Activated naive CD4-positive, alpha-beta T cell (primary cell): Measurements from ENCODE around the gene PPFIBP2.

Experiments used
- DNase-seq, 4 experiments: peaks; one replicate each; lab custom pipeline; 2025; lab: John Stamatoyannopoulos, UW

PPFIBP2 gene

DNA sequence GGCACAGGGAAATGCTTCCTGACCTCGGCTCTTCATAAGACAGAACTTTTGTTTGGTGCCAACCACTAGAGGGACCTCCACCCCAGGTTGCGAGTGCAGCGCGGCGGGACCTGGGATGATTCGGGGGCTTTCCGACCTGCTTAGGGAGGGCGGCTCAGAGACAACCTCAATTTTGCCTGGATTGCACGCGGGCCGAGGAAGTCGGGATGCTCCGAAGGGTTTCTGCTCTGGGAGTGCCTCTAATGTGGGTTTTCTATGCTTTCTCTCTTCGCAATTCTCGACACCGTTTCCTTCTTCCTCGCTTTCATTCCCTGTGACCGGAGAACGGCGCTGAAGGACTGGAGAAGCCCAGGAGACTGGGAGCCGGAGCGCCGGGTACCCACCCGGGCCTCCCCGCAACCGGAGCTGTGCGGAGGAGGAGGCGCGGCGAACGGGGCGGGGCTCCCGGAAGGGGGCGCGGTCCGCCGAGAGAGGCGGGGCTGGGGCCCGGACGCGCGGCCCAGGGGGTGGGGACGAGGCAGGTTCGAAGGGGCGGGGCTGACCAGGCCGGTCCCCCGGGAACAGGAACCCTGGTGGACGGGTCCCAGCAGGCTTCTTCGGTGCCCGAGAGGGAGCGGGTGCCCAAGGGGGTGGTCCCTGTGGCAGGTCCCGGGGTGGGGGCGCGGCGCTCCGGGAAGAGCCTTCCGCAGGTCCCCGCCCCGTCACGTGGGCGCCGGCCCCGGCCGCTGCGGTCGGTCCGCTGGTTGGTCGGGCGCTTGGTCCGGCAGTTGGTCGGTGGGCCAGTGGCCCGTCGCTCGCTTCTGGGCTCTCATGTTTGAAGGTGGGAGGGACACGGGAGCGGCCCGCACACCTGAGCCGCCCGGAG is at the start of gene PPFIBP2:
Gene PPFIBP2 (plus strand): TSS at position 766 of the 865 bp plus-strand sequence. CDS start 35,477 bp downstream, outside the sequence.
- DNase-seq = peak; percentile 53 to 80 (median 68)

DNA sequence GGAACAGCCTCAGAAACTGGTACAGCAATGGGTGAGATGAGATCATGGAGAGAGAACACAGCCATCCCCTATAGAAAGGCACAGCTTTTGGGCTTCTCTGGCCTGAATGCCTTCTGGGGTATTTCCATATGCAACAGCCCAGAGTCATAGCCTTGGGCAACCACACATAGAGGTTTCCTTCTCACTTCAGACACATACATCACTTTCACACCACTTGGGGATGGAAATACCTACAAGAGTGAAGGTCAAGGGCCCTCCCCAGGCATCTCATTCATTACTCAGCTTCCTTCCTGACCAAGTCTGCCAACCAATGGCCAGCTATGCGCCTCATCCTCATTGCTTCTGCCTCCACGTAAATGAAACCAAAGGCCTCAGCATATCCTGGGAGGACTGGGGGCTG is 46.1 kb upstream of the PPFIBP2 start:
- DNase-seq = no peak

DNA sequence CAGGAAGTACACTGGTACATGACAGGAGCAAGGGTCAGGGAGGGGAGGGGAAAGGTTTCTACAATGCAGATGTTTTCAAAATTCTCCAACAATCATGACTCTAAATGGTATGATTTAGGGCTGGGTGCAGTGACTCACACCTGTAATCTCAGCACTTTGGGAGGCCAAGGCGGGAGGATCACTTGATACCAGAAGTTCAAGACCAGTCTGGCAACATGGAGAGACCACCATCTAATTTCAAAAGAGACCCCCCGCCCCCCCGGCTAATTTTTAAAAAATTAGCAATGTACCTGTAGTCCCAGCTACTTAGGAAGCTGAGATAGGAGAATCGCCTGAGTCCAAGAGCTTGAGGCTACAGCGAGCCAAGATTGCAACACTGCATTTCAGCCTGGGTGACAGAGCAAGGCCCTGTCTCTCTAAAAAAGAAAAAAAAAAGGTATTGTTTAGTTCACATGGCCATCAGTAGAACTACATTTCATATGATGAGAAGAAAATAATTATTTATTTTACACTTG is 44.4 kb upstream of the PPFIBP2 start:
- no peak for DNase-seq

- no peak for DNase-seq
Observed at GRCh38 chr11:7471071-7471470, 42.7 kb upstream of the PPFIBP2 start.

DNA sequence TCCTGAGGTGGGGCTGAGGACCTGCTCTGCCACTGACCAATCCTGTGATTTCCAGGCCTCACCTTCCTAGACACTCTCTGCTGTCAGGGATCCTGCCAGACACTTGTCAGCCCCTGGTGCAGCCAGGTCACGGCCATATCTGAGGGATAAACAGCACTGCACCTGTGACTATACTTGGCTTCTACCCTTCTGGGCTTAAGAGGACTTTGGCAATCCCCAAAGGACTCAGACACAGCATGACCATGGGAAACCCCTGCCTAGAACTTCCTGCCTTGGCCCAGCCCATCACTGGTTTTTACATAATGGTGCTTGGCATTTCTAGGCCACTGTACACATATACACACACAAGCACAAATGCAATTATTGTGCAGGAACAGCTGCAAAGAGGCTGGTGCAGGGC is 40.1 kb upstream of the PPFIBP2 start:
- DNase-seq = no peak

GRCh38 chr11:7480113-7480512 is 33.7 kb upstream of the PPFIBP2 start:
- DNase-seq = no peak

- no peak for DNase-seq
Observed at GRCh38 chr11:7484131-7484530, 29.7 kb upstream of the PPFIBP2 start.

DNA sequence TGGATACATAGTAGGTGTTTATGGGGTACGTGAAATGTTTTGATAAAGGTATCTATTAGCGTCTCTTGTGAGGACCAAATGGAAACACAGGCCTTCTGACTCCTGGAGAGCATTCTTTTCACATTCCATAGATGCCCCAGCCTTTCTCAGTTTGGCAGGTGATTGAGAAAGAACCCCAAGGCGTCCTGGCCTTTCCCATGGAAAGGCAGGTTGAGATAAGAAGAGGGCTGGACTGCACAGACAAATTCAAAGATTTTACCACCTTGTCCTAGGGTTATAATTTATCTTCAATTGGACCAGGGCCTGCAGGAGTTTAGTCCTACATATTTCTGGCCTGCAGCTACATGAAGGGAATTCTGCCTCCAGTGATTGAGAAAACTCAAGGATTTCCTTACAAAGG is 29.2 kb upstream of the PPFIBP2 start:
- DNase-seq = no peak

GRCh38 chr11:7485186-7486097 is 28.4 kb upstream of the PPFIBP2 start, which contains the start of gene OLFML1:
OLFML1 (plus strand) TSS chr11:7485506; CDS start chr11:7485876, 370 bp downstream.
- DNase-seq = no peak

- DNase-seq = no peak
Observed at GRCh38 chr11:7486098-7486780, 27.6 kb upstream of the PPFIBP2 start.

DNA sequence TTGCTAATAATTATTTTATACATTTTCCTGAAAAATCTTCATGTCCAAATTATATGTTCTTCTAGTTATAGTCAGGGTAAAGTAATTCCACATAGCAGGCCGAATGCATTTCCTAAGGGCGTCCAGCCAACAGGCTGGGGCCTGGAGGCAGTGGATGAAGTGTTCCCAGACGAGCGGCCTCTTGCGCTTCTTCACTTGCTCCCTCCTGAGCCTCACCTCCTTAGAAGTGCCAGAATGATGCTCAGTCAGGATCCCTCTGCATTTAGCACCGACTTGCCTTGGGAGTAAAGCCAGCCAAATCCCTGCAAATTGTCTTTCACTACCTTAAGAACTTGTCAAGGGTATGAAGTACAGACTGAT is 27.0 kb upstream of the PPFIBP2 start:
- no peak for DNase-seq

DNA sequence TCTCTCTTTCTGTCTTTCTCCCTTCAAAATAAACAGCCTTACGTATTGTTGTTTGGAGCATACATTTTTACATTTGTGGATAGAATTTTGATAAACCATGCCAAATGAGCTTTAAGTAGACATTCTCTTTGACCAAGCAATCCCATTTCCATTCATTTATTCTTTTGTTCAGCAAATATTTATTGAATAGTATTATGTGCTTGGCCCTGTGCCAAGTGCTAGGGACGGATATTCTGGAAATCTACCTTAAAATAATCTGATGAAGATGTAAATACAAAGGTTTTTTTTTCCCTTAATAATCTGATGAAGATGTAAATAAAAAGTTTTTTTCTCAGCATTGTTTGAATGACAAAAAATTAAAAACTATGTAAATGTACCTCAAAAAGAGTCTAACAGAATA is 26.4 kb upstream of the PPFIBP2 start:
- no peak for DNase-seq

- no peak for DNase-seq
Observed at GRCh38 chr11:7488681-7489080, 25.1 kb upstream of the PPFIBP2 start.

GRCh38 chr11:7489376-7489775 is 24.4 kb upstream of the PPFIBP2 start:
- no peak for DNase-seq

DNA sequence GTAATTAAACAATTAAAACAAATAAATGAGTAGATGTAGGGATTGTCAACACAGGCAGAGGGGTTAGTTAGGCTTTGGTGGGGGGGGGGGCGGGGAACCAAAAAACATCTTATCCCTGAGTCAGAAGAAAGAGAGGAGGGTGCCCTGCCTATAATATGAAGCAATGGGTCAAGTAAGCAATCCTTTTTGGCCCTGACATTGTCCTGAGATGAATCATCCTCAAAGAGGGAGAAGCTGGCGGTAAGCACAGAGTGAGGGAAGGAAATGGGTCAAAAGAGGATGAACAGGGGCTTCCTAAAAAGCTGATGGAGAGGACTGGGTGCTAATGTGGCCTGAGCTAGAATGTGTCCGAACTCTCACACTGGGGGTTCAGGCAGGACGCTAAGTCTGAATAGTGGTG is 23.7 kb upstream of the PPFIBP2 start:
- no peak for DNase-seq

DNA sequence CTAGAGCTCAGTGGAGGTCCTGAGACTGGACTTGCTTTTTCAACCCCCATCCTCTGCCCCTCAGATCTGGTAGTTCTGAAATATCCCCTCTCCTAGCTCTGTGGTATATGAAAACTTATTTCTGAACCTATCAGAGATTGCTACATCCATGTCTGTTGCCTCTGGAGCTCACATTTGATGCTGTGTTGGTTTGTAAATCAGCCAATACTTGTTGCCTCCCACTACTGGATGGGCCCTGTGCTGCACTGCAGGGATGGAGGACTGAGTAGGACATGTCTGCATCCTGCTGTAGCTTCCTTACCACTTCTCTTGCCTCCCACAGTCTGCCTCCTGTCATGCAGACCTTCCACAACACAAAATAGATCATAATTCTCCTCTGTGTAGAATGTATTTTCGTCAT is 23.3 kb upstream of the PPFIBP2 start:
- no peak for DNase-seq

DNA sequence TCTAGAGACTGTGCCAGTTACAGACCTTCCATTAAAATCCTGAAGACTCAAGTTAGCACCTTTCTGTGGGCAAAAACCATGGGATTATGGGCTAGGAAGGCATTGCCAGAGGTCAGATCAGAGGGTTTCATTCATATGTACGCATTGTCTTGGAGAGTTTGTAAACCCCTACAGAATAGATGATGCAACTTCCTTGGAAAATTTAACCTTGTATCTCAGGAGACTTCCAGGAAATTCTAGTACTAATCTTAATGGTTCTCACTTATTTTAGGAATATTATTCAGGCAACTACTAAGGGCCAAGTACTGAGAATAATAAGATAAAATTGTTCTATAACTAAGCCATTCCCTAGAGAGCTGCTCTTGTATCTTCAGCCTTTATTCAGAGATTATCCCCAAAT is 21.5 kb upstream of the PPFIBP2 start:
- DNase-seq = no peak

- no peak for DNase-seq
Observed at GRCh38 chr11:7493670-7494069, 20.1 kb upstream of the PPFIBP2 start.

GRCh38 chr11:7494086-7494745 is 19.6 kb upstream of the PPFIBP2 start:
- no peak for DNase-seq

DNA sequence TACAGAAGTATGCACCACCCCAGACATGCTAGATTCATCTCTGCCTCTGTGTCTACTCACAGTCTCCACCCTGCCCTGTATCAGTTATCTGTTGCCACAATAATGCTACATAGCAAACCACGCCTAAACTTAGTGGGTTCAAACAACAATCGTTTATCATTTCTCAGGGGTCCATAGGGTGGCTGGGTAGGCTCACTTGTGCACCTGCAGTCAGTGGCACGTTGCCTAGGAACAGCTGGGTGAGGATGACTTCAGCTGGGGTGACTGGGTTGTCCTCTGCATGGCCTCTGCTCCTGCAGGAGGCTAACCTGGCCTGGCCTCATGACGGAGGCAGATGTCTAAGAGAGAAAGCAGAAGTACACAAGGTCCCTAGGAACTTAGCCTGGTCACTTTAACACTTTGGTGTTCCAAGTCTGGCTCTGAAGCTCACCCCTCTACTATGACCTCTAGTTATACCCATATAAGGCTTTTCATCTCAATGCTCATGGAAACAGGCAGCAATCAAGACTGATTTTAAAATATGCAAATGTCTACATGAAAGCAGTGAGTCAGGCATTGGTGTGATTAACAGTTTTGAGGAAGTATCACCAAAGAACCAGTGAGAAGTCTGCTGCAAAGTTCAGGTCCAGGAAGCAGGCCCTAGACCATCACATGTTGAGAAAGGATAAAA is 17.8 kb upstream of the PPFIBP2 start:
- DNase-seq = no peak

GRCh38 chr11:7498193-7498592 is 15.6 kb upstream of the PPFIBP2 start:
- DNase-seq = no peak
